GM19193 (cell line): Measurements from ENCODE around the gene HEATR3.

Experiments used
- POLR2A ChIP-seq: IDR thresholded peaks from 4 replicates; pipeline ENCODE4 v1.6.1; 2011; ENCODE audit not compliant: insufficient read depth, insufficient read length; ENCODE audit errors: extremely low read depth

Gene HEATR3, protein sequence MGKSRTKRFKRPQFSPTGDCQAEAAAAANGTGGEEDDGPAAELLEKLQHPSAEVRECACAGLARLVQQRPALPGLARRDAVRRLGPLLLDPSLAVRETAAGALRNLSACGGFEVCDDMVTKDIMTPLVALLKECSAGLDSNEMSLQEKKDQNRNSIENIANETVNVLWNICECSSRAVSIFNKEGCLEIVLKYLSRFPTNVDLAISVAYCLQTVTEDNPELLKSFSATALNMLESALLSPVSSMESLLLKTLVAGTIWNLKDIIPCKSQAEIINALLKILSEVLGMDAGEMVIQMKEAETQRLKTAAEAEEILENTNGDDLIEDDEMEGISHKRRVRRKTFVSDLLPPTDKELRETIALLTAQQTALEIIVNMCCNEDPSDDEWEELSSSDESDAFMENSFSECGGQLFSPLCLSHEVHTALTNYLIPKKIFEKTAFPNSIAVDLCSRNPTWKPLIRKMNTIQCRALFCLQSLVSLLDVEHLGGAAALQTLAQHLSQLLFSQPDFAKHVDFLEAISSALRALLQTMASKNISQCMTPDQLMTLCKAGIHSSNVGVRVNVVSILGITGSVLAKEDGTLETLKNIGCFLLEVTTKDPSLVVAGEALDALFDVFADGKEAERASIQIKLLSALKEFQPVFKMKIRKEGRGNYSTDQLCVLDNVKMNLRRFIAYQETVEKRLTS

DNA sequence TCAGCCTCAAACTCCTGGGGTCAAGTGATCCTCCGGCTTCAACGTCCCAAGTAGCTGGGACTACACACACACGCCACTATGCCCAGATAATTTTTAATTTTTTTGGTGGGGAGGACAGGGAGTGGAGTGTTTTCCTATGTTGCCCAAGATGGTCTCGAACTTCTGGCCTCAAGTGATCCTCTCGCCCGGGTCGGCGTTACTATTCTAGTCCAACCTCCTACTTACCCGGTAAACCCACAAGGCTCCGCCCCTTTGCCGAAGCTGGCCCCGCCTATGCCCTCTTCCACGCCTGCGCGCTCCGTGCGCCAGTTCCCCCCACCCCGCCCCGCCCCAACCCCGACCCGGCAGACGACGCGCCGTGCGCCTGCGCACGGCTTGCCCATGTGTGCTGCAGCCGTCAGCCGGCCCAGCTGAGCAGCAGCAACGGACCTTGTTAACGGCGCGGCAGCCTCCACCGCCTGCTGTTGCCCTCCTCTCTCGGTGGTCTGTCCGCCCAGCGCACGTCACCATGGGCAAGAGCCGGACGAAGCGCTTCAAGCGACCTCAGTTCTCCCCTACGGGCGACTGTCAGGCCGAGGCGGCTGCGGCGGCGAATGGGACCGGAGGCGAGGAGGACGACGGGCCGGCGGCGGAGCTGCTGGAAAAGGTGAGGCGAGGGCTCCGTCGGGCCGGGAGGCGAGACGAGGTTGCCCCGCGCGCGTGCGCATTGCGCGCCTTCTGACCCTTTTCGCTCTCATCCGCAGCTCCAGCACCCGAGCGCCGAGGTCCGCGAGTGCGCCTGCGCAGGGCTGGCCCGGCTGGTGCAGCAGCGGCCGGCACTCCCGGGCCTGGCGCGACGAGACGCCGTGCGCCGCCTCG lies at the start of gene HEATR3:
TSS of gene HEATR3 (plus strand) at position 347 of the 858 bp plus-strand sequence. CDS start at position 509, 162 bp downstream.
- peak; percentile 72 for TF ChIP-seq POLR2A

- TF ChIP-seq POLR2A: no peak
These were observed 48.2 kb upstream of the HEATR3 start for GRCh38 chr16:50017553-50017952.

DNA sequence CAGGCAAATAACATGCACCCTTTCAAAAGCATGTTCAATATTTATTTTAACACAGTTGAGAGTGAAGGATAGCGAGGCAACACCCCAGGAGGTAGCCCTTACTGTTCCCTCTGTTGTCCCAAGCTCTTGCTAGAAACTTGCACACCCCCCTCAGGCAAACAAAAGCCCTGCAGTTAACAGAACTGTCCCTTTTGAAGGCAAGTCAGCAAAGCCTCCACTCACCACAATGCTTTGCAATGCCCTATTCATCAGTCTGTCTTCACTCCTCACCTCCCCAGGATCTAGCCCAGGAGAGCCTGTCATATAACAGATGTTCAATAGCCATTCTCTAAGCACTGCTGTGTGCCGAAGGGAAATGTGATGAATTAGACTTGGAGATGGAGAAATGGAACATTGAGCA lies 44.2 kb upstream of the HEATR3 start:
- TF ChIP-seq POLR2A: no peak

GRCh38 chr16:50023641-50024040 lies 42.1 kb upstream of the HEATR3 start:
- TF ChIP-seq POLR2A: no peak

- TF ChIP-seq POLR2A: no peak
These were observed 41.6 kb upstream of the HEATR3 start for GRCh38 chr16:50024207-50024606.

GRCh38 chr16:50024684-50025536 lies 40.9 kb upstream of the HEATR3 start, which contains the start of gene CNEP1R1:
TSS of gene CNEP1R1 (plus strand) at chr16:50025225. CDS start at chr16:50025316, 91 bp downstream.
- peak; percentile 57 for TF ChIP-seq POLR2A

GRCh38 chr16:50025537-50025931 lies 40.2 kb upstream of the HEATR3 start:
- no peak for TF ChIP-seq POLR2A

DNA sequence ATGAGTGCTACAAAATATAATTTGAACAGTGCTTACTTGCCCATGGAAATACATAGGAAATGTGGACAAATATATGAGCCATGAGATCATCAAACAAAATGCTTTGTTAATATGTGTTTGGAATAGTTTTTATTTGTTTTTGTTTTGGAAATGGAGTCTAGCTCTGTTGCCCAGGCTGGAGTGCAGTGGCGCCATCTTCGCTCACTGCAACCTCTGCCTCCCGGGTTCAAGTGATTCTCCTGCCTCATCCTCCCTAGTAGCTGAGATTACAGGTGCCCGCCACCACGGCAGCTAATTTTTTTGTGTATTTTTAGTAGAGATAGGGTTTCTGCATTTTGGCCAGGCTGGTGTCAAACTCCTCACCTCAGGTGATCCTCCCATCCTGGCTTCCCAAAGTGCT lies 37.9 kb upstream of the HEATR3 start:
- TF ChIP-seq POLR2A: no peak

DNA sequence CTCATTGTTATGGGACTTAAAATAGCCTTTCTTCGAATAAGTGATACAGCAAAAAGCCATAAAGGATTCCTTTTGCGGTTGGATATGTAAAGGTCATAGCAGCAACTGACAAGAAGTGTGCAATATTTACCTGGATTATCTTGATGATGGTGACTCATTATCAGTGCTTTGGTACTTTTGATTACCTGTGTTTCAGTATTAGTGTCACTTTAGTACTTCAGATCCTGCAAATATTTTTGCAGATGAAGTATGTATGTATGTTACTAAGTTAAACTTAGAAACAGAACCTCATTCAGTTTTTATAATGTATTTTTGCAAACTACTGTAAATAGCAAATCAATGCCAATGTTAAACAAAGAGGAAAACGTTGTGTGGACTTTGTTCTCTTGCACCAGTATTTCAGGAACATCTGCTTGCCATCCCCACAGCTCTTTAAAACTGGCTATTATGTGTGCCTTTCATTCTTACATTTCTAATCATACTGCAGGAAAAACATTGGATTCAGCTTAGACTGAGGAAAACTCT lies 30.2 kb upstream of the HEATR3 start:
- TF ChIP-seq POLR2A: no peak

DNA sequence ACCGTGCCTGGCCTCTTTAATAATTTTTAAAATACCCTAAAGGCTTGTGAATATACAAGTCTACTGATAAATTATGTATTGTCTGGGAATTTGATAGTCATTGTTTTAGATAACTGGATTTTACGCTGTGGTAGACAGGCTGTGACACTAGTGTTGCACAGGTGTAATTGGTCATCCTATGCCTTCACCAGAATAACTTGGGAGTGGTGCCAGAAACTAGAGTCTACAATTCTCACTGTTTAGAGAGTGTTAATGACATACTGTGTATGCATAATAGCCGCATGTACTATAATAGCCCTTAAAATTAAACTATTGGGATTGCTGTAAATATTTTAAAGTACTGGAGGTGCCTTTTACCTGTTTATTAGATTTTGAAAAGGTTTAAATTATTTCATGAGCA lies 29.3 kb upstream of the HEATR3 start:
- TF ChIP-seq POLR2A: no peak

DNA sequence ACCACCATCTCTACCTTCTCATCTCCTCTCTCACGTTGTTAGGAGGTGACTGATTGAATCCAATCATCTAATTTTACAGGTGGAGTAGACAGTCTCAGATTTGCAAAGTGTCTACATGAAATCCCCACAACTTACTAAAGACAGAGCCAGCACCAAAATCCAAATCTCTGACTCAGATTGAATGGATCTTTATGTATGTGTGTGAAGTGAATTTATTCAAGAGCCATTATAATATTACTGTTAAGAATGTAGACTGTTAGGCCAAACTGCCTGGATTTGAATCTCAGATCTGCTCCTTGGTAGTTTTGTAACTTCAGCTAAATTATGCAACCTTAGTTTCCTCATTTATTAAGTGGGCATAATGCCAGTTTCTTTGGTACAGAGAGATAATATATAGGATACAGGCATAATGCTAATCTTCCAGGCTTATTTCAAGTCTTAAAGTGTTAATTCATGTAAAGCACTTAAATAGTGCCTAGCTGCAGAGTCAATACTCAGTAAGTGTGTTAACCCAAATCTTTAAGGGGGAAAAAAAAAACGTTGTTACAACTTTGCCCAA lies 28.0 kb upstream of the HEATR3 start:
- TF ChIP-seq POLR2A: no peak

DNA sequence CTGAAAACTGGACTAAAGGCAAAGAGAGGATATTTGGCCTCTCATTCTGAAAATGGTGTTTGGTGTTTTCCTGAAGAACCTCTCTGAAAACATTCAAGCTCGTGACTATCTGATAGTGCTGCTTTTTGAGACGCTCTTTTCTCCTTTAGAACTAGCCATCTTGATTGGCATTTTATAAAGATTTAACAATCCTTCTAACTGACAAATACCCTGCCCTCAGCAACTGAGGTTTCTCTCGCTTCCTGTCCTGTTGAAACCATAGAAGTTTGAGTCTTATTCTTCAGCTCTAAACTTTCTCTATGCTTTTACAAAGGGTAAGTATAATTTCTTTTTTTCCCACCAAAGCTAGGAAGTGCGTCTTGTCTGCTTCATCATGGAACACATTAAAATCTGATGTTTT lies 27.5 kb upstream of the HEATR3 start:
- no peak for TF ChIP-seq POLR2A

DNA sequence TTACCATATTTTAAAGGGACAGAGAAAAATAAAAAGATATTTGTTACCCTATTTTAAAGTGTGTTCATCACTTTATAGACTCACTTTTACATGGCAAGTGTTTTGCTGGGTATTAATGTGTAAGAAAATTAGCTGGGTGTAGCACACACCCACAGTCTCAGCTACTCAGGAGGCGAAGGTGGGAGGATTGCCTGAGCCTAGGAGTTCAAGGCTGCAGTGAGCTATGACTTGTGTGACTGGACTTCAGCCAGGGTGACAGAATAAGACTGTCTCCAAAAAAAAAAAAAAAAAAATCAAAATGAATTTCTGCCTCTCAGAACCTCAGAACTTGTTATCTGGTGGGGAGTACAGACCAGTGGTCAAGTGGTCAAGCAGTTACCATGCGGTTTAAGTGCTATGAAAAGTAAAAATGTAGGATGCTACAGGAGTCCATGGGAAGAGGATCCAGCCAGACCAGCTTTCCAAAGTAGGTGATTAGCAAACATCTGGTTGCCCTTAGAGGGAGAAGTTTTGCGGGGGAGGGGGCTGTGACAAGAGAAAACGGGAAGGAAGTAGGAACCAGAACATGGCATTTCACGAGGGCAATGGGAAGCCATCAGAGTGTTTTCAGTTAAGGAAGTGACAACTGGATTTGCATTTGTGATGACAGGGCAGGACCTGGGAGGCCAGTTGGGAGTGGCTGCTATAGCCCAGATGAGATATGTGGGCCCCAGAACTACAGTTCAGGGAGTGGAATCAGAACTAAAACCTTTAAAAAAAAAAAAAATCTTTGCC lies 26.8 kb upstream of the HEATR3 start:
- no peak for TF ChIP-seq POLR2A

GRCh38 chr16:50040018-50040417 lies 25.8 kb upstream of the HEATR3 start:
- no peak for TF ChIP-seq POLR2A

DNA sequence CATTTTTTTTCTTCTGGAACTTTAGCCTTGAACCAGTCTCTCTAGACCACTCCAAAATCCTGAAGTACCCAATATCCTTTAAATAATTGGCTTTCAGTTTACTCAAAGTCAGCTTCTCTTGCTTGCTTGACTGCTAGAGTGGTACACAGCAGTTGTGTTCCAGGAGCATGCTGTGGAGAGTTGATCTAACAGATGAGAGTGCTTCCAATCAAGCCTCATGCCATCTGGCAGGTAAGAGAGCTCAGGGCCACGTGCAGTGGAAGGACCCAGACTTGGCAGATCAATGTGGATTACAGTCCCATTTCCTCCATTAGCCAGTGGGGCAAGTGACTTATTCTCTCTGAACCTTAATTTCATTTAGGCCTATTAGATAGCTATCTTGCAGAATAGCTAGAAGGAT lies 25.1 kb upstream of the HEATR3 start:
- no peak for TF ChIP-seq POLR2A
